Stimulated activated CD8-positive, alpha-beta memory T cell treated with anti-CD3 and anti-CD28 coated beads, Interleukin-2, amount 100 ng/mL, for 1 hour (primary cell): ENCODE measurements around the gene CDC42BPG.

Experiments
- DNase-seq, 2 donors: peaks; one replicate each; pipeline ENCODE4 v3.0.0-alpha.2; 2020; ENCODE audit warnings: low read depth in 2 of 2

Gene CDC42BPG

DNA sequence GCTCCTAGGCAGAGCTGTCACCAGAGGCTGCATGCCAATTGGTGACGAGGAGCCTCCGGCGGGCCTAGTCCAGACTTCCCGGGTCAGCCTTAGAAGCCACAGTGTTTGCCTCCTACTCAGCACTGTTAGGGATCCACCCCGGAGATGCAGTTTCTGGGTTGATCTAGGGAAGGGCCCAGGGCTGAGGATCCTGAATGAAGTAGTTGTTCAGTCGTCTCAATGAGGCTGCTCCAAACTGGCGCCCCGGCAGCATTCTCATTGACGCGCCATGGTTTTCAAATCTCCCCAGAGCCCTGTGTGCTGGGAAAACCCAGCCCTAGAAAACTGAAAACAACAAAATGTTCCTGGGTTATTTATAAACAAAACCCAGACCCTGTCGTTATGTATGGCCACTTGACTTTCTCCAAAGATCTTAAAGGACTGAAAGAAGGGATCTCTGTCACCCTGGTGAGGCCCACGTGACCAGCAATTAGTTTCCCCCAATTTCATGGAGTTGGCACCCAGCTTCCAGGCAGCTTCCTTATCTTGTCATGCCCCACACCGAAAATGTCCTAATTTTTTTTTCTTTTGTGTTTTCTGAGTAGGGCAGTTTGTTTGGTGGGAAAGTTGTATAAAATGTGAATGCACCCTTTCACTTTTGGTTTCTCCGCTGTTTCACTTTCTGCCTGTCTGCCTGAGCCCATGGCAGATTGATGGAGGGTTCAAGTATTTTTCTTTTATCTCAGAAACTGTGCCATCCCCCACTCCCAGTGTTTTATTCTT, 36.0 kb upstream of the CDC42BPG start:
- DNase-seq: no peak

DNA sequence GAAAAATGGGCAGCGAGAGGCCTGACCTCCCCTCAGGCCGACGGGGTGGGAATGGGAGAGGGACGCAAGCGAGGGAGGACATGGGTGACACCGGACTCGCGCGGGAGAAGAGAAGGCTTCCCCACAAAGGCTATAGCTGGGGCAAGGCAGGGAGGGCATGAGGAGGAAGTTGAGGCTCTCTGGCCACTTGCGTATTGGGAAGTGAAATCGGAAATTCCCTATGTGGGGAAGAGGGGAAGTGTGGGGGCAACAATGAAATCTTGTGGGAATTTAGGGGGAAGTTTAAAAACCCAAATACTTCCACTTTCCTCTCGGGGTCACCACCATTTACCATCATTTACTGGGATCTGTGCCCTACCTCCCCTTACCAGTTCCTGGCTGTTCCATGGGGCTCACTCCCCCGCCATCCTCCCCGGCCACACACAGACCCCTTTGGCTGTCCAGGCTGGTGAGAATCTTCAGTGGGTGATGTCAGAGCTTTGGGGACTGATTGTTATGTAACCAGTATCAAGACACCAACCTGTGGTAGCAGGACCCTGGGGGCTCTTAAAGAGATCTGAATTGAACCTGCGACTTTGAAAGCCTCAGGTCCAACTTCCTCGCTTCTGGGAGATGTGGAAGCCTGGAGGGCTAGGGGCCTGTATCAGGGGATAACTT, 34.9 kb upstream of the CDC42BPG start:
- DNase-seq: no peak

DNA sequence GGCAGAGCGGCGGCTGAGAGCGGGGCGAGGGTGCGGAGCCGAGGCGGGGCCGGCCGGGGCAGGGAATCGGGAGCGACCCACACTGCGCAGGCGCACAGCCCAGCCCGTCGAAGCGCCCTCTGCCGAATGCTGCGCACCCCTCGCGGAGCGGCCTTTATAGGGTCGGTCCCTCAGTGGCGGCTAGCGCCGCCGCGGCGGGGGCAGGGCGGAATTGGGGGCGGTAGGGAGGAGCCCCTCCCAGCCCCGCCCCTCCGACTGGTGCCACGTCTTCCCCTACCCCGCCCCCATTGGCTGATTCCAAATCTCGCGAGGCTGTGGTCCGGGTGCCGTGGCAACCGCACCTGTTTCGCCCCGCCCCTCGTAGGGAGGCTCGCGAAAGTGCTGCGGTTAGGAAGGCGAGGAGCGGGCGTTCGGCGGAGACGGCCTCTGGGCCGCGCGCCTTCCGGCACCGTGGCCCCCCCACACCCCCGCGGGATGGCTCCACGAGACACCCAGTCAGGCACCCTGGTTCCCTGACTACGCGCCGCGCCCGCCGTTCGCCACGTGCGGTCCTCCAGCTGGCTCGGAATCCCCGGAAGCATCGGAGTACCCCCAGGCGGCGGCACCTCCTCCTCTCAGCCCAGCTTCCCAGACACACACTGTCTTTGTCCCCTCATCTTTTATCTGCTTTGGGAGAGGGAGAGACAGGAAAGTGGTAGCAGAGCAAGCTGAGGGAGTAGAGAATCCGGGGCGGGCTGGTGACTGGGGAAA, 34.2 kb upstream of the CDC42BPG start, which contains the start of gene EHD1:
Gene EHD1, minus strand, starts transcription at position 128 of the 750 bp plus-strand sequence. CDS start 157 bp downstream, outside the sequence.
- DNase-seq: peak; percentile 99 to 100

DNA sequence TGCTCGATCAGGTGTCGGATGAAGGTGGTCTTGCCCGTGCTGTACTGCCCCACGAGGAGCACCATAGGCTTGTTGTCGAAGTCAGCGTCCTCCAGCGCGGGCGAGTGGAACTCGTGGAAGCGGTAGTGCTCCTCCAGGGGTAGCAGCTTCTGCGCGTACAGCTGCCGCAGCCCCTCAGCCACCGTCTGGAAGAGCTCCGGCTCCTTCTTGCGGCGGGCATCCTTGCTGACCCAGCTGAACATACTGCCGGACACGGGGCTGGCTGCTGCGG, 33.7 kb upstream of the CDC42BPG start:
- DNase-seq: no peak

GRCh38 chr11:64877390-64878222, 33.2 kb upstream of the CDC42BPG start:
- DNase-seq: no peak

- no peak for DNase-seq
Measured at GRCh38 chr11:64876835-64877341, 32.4 kb upstream of the CDC42BPG start.

GRCh38 chr11:64876229-64876750, 31.8 kb upstream of the CDC42BPG start:
- DNase-seq: no peak

DNA sequence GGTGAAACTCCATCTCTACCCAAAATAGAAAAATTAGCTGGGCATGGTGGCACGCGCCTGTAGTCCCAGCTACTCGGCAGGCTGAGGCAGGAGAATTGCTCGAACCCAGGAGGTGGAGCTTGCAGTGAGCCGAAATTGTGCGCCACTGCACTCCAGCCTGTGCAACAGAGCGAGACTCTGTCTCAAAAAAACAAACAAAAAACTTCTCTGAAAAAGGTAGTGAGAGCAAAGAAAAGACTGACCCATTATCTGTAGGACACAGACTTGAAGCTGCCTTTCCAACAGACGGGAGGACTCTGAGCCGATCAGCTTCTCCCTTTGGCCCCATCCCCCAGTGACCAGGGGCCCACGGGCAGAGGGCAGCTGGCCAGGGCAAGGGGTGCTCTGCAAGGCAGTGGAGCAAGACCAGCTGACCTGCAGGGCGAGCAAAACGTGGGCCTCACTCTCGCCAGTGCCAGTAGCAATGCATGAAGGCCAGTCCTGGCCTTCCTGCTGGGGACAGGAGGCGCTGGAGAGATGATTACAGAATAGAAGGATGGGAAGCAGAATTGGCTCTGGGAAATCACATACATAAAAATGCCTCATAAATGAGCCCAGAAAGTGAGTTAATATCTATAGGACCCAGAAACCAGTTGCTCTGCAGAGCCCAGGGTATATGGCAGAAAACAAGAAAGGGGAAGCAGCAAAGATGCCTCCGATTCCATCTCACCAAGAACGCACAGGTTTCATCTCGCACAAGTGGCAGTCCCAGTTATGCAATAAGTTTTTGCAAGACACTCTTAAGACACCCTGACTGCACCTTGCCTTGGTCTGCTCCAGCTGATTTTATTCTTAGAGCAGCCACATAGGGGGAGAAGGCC, 31.1 kb upstream of the CDC42BPG start:
- DNase-seq: no peak

GRCh38 chr11:64874308-64875240, 30.1 kb upstream of the CDC42BPG start:
- no peak for DNase-seq

DNA sequence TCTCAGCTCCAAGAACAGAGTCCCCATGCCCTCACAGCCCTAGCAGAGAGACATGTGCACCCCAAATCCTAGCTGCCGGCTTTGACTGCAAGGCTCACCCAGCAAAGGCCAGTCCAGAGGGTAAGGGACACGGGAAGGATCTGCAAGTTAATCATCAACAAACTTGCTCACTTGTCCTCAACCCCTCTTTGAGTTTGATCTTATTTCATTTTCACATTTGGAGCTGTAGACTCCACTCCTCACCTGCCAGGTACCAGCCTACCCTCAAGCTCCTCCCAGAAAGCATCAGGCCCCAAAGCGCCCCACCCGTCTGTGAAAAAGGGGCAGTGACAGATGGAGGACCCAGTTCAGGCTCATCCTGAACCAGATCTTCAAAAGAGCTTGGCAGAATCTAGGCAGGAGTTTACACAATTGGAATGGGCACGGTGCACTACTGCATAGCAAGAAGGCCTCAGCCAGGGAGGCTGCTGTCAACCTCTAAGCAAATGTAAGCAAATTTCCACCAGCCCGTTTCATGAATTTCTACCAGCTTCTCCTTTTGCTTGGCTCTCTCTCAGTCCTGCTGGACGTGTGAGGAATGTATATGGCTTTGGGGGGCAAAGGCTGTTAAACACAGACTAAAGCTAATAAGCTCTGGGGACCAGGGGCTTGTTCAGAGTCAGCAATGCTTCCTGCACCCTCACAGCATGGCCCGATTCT, 28.5 kb upstream of the CDC42BPG start:
- no peak for DNase-seq

DNA sequence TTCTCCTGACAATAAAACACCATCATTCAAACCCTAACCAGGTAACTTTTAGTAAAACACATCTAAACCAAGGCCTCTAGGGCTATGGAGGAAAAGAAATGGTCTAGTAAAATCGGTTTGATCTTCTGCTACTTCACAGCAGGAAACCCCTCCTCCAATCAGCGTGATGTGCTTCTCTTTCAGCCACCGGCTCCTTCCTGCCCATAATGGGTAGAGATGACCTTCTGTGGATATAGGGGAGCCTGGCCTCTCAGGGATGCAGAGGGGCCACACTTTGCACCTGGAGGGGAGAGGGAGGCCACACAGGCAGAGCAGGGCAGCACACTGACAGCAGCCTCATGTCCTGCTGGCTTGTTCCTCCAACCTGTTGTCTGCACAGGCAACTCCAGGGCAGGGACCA, 27.0 kb upstream of the CDC42BPG start:
- no peak for DNase-seq

DNA sequence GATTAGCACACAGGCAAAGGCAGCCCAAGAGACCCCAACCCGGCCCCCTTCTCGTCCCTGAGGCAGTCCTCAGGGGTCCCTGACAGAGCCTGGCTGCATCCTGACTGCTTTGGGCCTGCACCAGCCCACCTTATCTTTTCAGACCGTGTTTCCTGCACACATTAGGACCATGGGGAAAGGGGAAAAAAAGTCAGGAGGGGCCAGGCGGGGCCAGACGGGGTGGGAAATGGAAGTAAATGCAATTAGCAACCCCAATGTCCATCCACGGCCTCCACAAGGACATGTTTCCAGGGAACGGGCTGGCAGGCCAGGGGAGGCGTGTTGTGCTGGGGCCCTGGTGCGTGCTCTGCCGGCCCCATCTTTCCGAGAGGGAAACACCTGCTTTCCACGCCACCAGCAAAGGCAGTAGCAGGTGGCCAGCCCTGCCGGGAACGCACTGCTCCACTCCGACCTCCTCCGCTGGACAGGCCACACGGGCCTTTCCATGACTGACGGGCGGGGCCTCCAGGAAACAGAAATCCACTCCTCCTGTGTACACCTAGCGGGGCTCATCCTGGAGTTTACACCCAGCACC, 26.5 kb upstream of the CDC42BPG start:
- no peak for DNase-seq

- DNase-seq: no peak
Measured at GRCh38 chr11:64870176-64870892, 25.9 kb upstream of the CDC42BPG start.

DNA sequence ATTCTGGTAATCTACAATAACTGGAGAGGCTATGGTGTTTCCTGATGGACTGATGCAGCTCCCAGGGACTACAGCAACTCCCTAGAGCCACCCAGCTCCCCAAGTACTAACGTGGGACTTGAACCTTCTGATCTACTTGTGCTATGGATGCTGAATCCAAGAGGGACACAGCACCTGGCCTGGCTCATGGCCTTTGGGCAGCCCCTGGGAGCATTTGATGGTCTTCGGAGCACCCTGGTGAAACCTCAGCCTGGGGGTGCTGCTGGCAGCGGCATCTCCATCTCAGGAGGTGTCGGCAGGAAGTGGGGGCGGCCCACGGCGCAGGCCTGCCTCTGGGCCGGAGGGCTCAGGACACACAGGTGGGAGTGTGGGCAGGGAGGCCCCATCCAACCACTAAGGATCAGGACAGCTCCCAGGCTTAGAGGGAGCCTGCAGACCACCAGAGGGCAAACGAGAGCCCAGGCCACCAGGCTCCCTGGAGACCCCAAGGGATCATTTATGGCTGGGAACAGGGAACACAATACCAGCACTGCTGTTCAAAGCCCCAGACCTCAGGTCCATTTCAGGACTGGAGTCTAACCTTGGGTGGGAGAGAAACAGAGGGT, 25.2 kb upstream of the CDC42BPG start:
- DNase-seq: no peak

GRCh38 chr11:64868904-64869570, 24.6 kb upstream of the CDC42BPG start:
- DNase-seq: no peak

GRCh38 chr11:64867748-64868462, 23.5 kb upstream of the CDC42BPG start:
- DNase-seq: no peak
